Activated naive CD4-positive, alpha-beta T cell treated with anti-CD3 and anti-CD28 coated beads for 36 hours (primary cell): ENCODE results near the gene ASTN2. TPM values are rescaled to one million over a fixed set of nuclear protein-coding genes. Genes with fewer than 3 reads are reported as not detected.

Source experiments
- CTCF ChIA-PET: fragments of 350-600 bp; sonication (Branson Sonifier 250); formaldehyde crosslinking; loops from one replicate; lab custom pipeline; 2021; ENCODE audit warnings: antibody characterized with exemption; lab: Charles Lee
- DNase-seq: peaks from one replicate; pipeline ENCODE4 v3.0.0-alpha.2; 2020
- H3K27ac Mint-ChIP-seq: one replicate; pipeline ENCODE4 v1.8.0; 2021; ENCODE audit warnings: mild to moderate bottlenecking, mixed read lengths
- H3K27me3 Mint-ChIP-seq: one replicate; pipeline ENCODE4 v1.8.0; 2021; ENCODE audit warnings: low read depth, mixed read lengths
- H3K36me3 Mint-ChIP-seq: one replicate; pipeline ENCODE4 v1.8.0; 2021; ENCODE audit warnings: low read depth, mixed read lengths
- H3K4me1 Mint-ChIP-seq: one replicate; pipeline ENCODE4 v1.8.0; 2021; ENCODE audit warnings: low read depth, mixed read lengths
- H3K4me3 Mint-ChIP-seq: one replicate; pipeline ENCODE4 v1.8.0; 2021; ENCODE audit warnings: mild to moderate bottlenecking, moderate library complexity, mixed read lengths
- H3K9me3 Mint-ChIP-seq: one replicate; pipeline ENCODE4 v1.8.0; 2021; ENCODE audit warnings: mixed read lengths
- intact Hi-C: fragments of 100-400 bp; cut with micrococcal nuclease; formaldehyde crosslinking; loops from one replicate; pipeline ENCODE4 v1.15.1; 2023
- total RNA-seq, 2 experiments: library from RNA; stranded (reverse); gene quantifications; one replicate each; pipeline ENCODE4 v1.2.3, GENCODE V29; 2021

ASTN2 gene
- total RNA-seq, 2 experiments from 2014 or later, result 6.0 to 6.6 TPM

DNA sequence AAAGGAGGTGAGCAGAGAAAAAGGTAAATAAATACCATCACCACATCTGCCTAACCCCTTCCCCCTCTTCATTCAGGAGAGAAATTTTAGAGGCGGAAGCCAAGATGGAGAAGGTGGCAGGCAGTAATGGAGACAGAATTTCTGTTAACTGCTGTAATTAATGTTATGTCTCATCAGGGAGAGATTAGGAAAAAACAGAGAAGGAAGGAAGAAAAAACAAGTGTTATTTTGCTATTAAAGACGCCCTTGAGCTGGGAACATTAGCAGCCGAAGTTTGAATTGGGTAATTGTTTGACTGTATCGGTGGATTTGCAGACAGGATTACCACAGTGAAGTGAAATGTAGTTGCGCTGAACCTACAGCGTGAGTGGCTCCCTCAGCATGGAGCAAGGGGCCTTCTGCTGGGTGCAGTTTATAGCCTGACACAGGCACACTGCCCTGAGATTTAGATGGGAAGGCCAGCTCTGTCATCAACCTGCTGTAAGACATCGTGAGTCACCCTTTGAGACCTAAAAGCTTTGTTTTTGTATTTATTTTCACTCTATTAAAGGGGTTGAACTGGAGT is 136.3 kb downstream of the ASTN2 start:
- H3K27me3 Mint-ChIP-seq, result no peaks in the 10 kb centered on the region
- no peak overlapping the region for H3K27ac Mint-ChIP-seq
- H3K4me1 Mint-ChIP-seq, result no peaks in the 10 kb centered on the region
- no peaks in the 10 kb centered on the region for H3K36me3 Mint-ChIP-seq
- intact Hi-C loops, result no loop called here
- H3K4me3 Mint-ChIP-seq, result no peak overlapping the region
- CTCF ChIA-PET, result interaction anchor here (1.0 kb wide), 1 partner anchor 9 kb away, joined by 4 read pairs; no protein-coding TSS in a partner anchor
- no peak for DNase-seq
- H3K9me3 Mint-ChIP-seq, result no peaks in the 10 kb centered on the region

DNA sequence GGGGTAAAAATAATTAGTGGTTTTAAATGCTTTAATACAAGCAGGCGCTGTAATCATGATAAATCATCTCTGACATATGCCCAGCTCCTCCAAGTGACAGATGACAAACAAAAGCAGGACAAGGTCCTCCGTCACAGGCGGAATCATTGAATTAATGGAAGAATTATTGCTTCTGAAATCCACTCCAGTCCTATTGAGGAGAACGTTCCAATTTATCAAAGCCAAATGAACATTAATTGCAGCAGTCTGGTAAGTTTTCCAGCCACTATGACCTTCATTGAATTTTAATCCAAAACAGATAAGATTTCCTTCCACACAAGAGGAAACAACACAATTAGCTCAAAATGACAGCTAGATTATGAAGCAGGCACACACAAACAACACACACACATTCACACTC is 136.8 kb downstream of the ASTN2 start:
- Mint-ChIP-seq H3K4me3 (no peak overlapping the region), H3K4me1 (no peaks in the 10 kb centered on the region), H3K9me3 (no peaks in the 10 kb centered on the region), H3K36me3 (no peaks in the 10 kb centered on the region), H3K27ac (no peak overlapping the region), H3K27me3 (no peaks in the 10 kb centered on the region)
- DNase-seq, result no peak
- intact Hi-C loops, result no loop called here
- CTCF ChIA-PET, result no interaction called here

DNA sequence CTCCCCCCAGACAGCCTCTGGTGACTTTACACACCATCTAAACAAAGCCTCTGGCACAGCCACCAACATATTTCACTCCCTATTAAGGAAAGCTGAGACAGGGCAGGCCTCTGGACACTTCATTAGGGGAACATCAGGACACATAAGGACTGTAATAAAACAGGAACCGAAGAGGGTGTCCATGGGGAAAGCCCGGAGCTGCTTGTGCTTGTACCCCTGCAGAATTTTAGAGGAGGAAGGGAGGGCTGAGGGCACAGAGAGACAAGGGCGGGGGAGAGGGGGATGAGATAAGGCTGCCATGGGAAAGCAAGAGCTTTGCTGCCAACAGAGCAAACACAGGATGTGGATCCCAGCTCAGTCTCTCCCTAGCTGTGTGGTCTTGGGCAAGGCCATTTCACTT is 138.4 kb downstream of the ASTN2 start:
- H3K4me3 Mint-ChIP-seq, result no peak overlapping the region
- CTCF ChIA-PET, result interaction anchor here (0.6 kb wide), 1 partner anchor 454 kb away, joined by 4 read pairs; no protein-coding TSS in a partner anchor
- no peaks in the 10 kb centered on the region for H3K4me1 Mint-ChIP-seq
- no peaks in the 10 kb centered on the region for H3K36me3 Mint-ChIP-seq
- peaks cover 5% of the 10 kb centered on the region for H3K9me3 Mint-ChIP-seq
- intact Hi-C loops, result no loop called here
- no peaks in the 10 kb centered on the region for H3K27me3 Mint-ChIP-seq
- DNase-seq, result no peak
- no peak overlapping the region for H3K27ac Mint-ChIP-seq

DNA sequence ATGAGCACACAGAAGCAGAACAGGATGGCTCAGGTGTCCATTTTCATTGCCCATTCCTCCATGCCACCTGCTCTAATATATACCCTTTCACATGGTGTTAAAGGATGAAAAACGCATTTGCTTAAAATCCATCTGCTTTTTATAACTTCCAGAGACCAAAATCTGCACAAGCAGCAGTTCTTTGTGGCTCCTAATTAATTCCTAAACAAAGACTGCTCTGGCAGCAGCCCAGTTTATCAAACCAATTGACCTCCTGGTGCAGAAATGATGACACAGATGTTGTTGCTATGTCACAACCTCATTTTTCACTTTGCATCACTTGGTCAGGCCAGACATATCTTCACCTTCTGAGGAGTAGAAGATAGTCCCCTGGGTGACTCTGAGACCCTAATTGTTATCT is 141.2 kb downstream of the ASTN2 start:
- intact Hi-C loops, result no loop called here
- Mint-ChIP-seq H3K4me3 (no peak overlapping the region), H3K27me3 (no peaks in the 10 kb centered on the region), H3K27ac (no peak overlapping the region), H3K36me3 (no peaks in the 10 kb centered on the region), H3K4me1 (no peaks in the 10 kb centered on the region), H3K9me3 (peaks cover 5% of the 10 kb centered on the region)
- DNase-seq, result no peak
- CTCF ChIA-PET, result no interaction called here

GRCh38 chr9:117268847-117269446 is 145.9 kb downstream of the ASTN2 start:
- Mint-ChIP-seq H3K4me3 (no peak overlapping the region), H3K27me3 (no peaks in the 10 kb centered on the region), H3K4me1 (no peaks in the 10 kb centered on the region), H3K27ac (no peak overlapping the region), H3K36me3 (peaks cover 1% of the 10 kb centered on the region), H3K9me3 (peaks cover 5% of the 10 kb centered on the region)
- DNase-seq, result no peak
- intact Hi-C loops, result no loop called here
- CTCF ChIA-PET, result no interaction called here

GRCh38 chr9:117266855-117267497 is 147.9 kb downstream of the ASTN2 start:
- Mint-ChIP-seq H3K27me3 (peaks cover 4% of the 10 kb centered on the region), H3K9me3 (no peaks in the 10 kb centered on the region), H3K4me3 (no peak overlapping the region), H3K4me1 (no peaks in the 10 kb centered on the region), H3K27ac (no peak overlapping the region), H3K36me3 (peaks cover 1% of the 10 kb centered on the region)
- CTCF ChIA-PET, result no interaction called here
- DNase-seq, result no peak
- intact Hi-C loops, result no loop called here

GRCh38 chr9:117265253-117265652 is 149.6 kb downstream of the ASTN2 start:
- no peak overlapping the region for H3K27ac Mint-ChIP-seq
- peaks cover 5% of the 10 kb centered on the region for H3K27me3 Mint-ChIP-seq
- no peaks in the 10 kb centered on the region for H3K9me3 Mint-ChIP-seq
- H3K36me3 Mint-ChIP-seq, result peaks cover 1% of the 10 kb centered on the region
- intact Hi-C loops, result no loop called here
- no peak for DNase-seq
- no peak overlapping the region for H3K4me3 Mint-ChIP-seq
- CTCF ChIA-PET, result no interaction called here
- H3K4me1 Mint-ChIP-seq, result no peaks in the 10 kb centered on the region

DNA sequence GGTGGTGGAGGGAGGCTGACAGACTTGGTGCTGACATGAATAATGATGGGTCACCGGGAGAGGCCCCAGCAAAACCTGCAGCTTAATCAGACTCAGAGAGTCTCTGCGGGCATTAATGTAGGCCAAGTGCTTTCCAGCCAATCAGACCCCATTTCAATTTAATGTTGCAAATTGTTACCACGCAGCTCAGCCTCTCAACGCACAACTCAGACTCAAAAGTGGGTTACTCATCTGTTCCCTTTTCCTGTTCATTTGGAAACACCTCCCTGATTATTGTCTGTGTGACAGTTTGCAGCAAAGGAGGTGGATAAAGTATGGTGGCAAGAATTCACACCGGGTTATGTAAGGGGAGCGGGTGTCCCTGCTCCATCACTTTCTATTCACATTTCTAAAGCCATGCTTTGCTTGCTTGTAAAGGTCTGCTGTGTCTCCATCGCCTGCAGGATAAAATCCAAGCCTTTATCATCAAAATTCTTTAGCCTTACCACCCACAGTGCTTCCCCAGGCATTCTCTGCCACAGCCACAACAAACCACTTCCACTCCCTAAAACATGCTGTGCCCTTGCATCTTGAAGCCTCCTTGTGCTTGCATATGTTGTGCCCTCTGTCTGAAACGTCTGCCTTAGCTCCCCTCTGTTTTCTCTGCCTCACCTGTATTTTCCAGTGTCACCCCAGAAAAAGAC is 156.5 kb downstream of the ASTN2 start:
- no peaks in the 10 kb centered on the region for H3K9me3 Mint-ChIP-seq
- H3K4me3 Mint-ChIP-seq, result no peak overlapping the region
- no peak overlapping the region for H3K27ac Mint-ChIP-seq
- intact Hi-C loops, result no loop called here
- DNase-seq, result no peak
- CTCF ChIA-PET, result no interaction called here
- no peaks in the 10 kb centered on the region for H3K4me1 Mint-ChIP-seq
- H3K36me3 Mint-ChIP-seq, result no peaks in the 10 kb centered on the region
- peaks cover 9% of the 10 kb centered on the region for H3K27me3 Mint-ChIP-seq

DNA sequence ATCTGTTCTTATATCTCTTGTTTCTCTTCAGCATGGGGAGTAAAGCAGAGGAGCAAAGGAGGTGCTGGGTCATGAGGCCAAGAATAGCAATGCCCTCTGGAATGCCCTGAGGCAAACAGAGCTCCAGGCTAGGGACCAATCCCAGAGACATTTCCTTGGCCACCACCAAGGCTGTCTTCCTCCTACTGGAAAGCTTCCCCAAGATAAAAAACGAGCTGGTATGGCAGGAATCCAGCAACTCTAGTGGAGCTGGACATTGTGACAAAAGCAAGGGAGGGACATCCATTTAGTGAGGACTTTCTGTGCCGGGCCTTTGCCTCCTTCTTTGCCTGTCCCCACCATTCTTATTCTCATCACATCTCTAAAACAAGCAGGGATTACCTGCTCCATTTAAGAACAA is 161.6 kb downstream of the ASTN2 start:
- Mint-ChIP-seq H3K27ac (no peak overlapping the region), H3K36me3 (no peaks in the 10 kb centered on the region), H3K9me3 (no peaks in the 10 kb centered on the region), H3K27me3 (peaks cover 3% of the 10 kb centered on the region), H3K4me3 (no peak overlapping the region), H3K4me1 (no peaks in the 10 kb centered on the region)
- DNase-seq, result no peak
- CTCF ChIA-PET, result no interaction called here
- intact Hi-C loops, result no loop called here

DNA sequence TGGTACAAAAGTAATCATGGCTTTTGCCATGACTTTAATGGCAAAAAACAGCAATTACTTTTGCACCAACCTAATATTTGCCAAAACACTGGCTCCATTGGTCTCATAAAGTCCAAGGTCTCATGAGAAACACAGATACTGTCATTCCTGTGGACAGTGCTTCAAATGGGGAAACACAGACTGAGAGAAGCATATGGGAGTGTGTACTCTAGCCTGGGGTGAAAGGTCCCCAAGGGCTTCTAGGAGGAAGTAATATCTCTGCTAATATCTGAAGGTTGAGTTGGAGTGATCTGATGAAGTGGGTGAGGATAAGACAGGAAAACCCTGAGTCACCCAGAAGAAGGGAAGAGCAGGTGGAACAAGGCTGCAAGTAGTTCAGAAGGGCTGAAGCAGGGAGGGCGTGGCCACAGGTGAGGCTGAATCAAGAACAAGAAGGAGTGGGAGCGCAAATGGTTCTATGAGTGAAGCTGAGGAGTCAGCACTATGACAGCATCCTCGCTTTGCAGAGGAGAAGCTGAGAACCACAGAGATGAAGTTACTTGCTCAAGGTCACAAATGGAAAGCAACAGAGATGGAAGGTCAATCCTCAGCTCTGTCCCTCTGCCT is 164.1 kb downstream of the ASTN2 start:
- Mint-ChIP-seq H3K27ac (no peak overlapping the region), H3K9me3 (no peaks in the 10 kb centered on the region), H3K36me3 (no peaks in the 10 kb centered on the region), H3K27me3 (peaks cover 3% of the 10 kb centered on the region), H3K4me1 (no peaks in the 10 kb centered on the region), H3K4me3 (no peak overlapping the region)
- CTCF ChIA-PET, result no interaction called here
- intact Hi-C loops, result no loop called here
- DNase-seq, result no peak

GRCh38 chr9:117249799-117250198 is 165.1 kb downstream of the ASTN2 start:
- no peaks in the 10 kb centered on the region for H3K27me3 Mint-ChIP-seq
- intact Hi-C loops, result no loop called here
- no peak for DNase-seq
- H3K4me1 Mint-ChIP-seq, result no peaks in the 10 kb centered on the region
- no peaks in the 10 kb centered on the region for H3K9me3 Mint-ChIP-seq
- CTCF ChIA-PET, result no interaction called here
- H3K4me3 Mint-ChIP-seq, result no peak overlapping the region
- no peak overlapping the region for H3K27ac Mint-ChIP-seq
- no peaks in the 10 kb centered on the region for H3K36me3 Mint-ChIP-seq

- Mint-ChIP-seq H3K36me3 (no peaks in the 10 kb centered on the region), H3K4me1 (no peaks in the 10 kb centered on the region), H3K4me3 (no peak overlapping the region), H3K27me3 (no peaks in the 10 kb centered on the region), H3K9me3 (no peaks in the 10 kb centered on the region), H3K27ac (no peak overlapping the region)
- CTCF ChIA-PET, result no interaction called here
- intact Hi-C loops, result no loop called here
- DNase-seq, result no peak
These were observed 167.6 kb downstream of the ASTN2 start for GRCh38 chr9:117247266-117247665.
